ENCODE data around the gene DYRK1B. TPM values are rescaled to one million over a fixed set of nuclear protein-coding genes. Genes with fewer than 3 reads are reported as not detected.
"Not testable (repeated sequence)": the region's sequence is repeated elsewhere in the genome, so short reads cannot be mapped to it uniquely, and the experiment has no call there.

Gene DYRK1B
- total and polyA plus RNA-seq, 2 donors (not counting 1 experiment from before 2014, with no cell fraction given): 7.7 to 12.2 TPM

GRCh38 chr19:39816287-39817048, 17.5 kb downstream of the DYRK1B start:
- H3K27me3 ChIP-seq (ENCODE audit: control insufficient read depth, insufficient read depth, low read length): no peaks in the 10 kb centered on the region
- no peaks in the 10 kb centered on the region for H4K20me1 ChIP-seq (ENCODE audit: control insufficient read depth, extremely low read depth, insufficient read depth, low read length)
- H3K9ac ChIP-seq (ENCODE audit: insufficient read depth, low read length): no peak overlapping the region
- H3K4me2 ChIP-seq (ENCODE audit: extremely low read depth, insufficient read depth, low read length): no peak overlapping the region
- TF ChIP-seq CTCF (conservative IDR thresholded peaks at IDR 0.05 in 1 of 2, IDR thresholded peaks at IDR 0.05 in 1 of 2; ENCODE audit: low read depth in 1 of 2, low read length in 2 of 2) (no peak), EZH2 (IDR thresholded peaks at IDR 0.05; ENCODE audit: low read length, missing control alignments) (no peak)
- no peaks in the 10 kb centered on the region for H3K9me3 ChIP-seq (ENCODE audit: control insufficient read depth, insufficient read depth, low read depth, low read length)
- DNase-seq (ENCODE audit: low read depth in 2 of 2): no peak
- no peaks in the 10 kb centered on the region for H3K79me2 ChIP-seq (ENCODE audit: control insufficient read depth, insufficient read depth, low read length)
- H2AFZ ChIP-seq (ENCODE audit: low read length): no peak overlapping the region
- H3K4me1 ChIP-seq (ENCODE audit: control insufficient read depth, extremely low read depth, insufficient read depth, low read length): no peaks in the 10 kb centered on the region
- no peak overlapping the region for H3K27ac ChIP-seq (ENCODE audit: insufficient read depth, low read length)
- H3K36me3 ChIP-seq (ENCODE audit: control insufficient read depth, insufficient read depth, low read length): no peaks in the 10 kb centered on the region
- H3K4me3 ChIP-seq (replicated peaks in 1 of 4; ENCODE audit: control extremely low read depth in 1 of 4, insufficient read depth in 1 of 4, low read depth in 3 of 4, low read length in 4 of 4): no peak overlapping the region

- no peak overlapping the region for H3K4me3 ChIP-seq (replicated peaks in 1 of 4; ENCODE audit: control extremely low read depth in 1 of 4, insufficient read depth in 1 of 4, low read depth in 3 of 4, low read length in 4 of 4)
- H3K9me3 ChIP-seq (ENCODE audit: control insufficient read depth, insufficient read depth, low read depth, low read length): no peaks in the 10 kb centered on the region
- H3K4me2 ChIP-seq (ENCODE audit: extremely low read depth, insufficient read depth, low read length): no peak overlapping the region
- H3K9ac ChIP-seq (ENCODE audit: insufficient read depth, low read length): no peak overlapping the region
- H4K20me1 ChIP-seq (ENCODE audit: control insufficient read depth, extremely low read depth, insufficient read depth, low read length): no peaks in the 10 kb centered on the region
- no peaks in the 10 kb centered on the region for H3K4me1 ChIP-seq (ENCODE audit: control insufficient read depth, extremely low read depth, insufficient read depth, low read length)
- H3K36me3 ChIP-seq (ENCODE audit: control insufficient read depth, insufficient read depth, low read length): no peaks in the 10 kb centered on the region
- no peak overlapping the region for H2AFZ ChIP-seq (ENCODE audit: low read length)
- no peak overlapping the region for H3K27ac ChIP-seq (ENCODE audit: insufficient read depth, low read length)
- TF ChIP-seq CTCF (conservative IDR thresholded peaks at IDR 0.05 in 1 of 2, IDR thresholded peaks at IDR 0.05 in 1 of 2; ENCODE audit: low read depth in 1 of 2, low read length in 2 of 2): no peak
- TF ChIP-seq EZH2 (IDR thresholded peaks at IDR 0.05; ENCODE audit: low read length, missing control alignments): no peak
- no peaks in the 10 kb centered on the region for H3K27me3 ChIP-seq (ENCODE audit: control insufficient read depth, insufficient read depth, low read length)
- no peak for DNase-seq (ENCODE audit: low read depth in 2 of 2)
- H3K79me2 ChIP-seq (ENCODE audit: control insufficient read depth, insufficient read depth, low read length): no peaks in the 10 kb centered on the region
Measured at GRCh38 chr19:39814595-39814994, 19.4 kb downstream of the DYRK1B start.

- H3K9ac ChIP-seq (ENCODE audit: insufficient read depth, low read length); H3K4me3 ChIP-seq (replicated peaks in 1 of 4; ENCODE audit: control extremely low read depth in 1 of 4, insufficient read depth in 1 of 4, low read depth in 3 of 4, low read length in 4 of 4); H3K27me3 ChIP-seq (ENCODE audit: control insufficient read depth, insufficient read depth, low read length); H3K27ac ChIP-seq (ENCODE audit: insufficient read depth, low read length); H3K9me3 ChIP-seq (ENCODE audit: control insufficient read depth, insufficient read depth, low read depth, low read length); DNase-seq (ENCODE audit: low read depth in 2 of 2); H3K36me3 ChIP-seq (ENCODE audit: control insufficient read depth, insufficient read depth, low read length); H4K20me1 ChIP-seq (ENCODE audit: control insufficient read depth, extremely low read depth, insufficient read depth, low read length); H3K79me2 ChIP-seq (ENCODE audit: control insufficient read depth, insufficient read depth, low read length); H3K4me1 ChIP-seq (ENCODE audit: control insufficient read depth, extremely low read depth, insufficient read depth, low read length); H3K4me2 ChIP-seq (ENCODE audit: extremely low read depth, insufficient read depth, low read length); H2AFZ ChIP-seq (ENCODE audit: low read length): not testable (repeated sequence)
Measured at GRCh38 chr19:39814111-39814510, 19.9 kb downstream of the DYRK1B start.
